GM12878 (cell line): ENCODE data around the gene PPHLN1. TPM values are rescaled to one million over a fixed set of nuclear protein-coding genes. Genes with fewer than 3 reads are reported as not detected.

Experiments used
- ATAC-seq: fragments of 200-7000 bp; cut with Tn5 transposase; 3 replicates; pipeline ENCODE4 v1.9.1; 2020; ENCODE audit warnings: mild to moderate bottlenecking, moderate library complexity
- BruUV-seq: library from RNA; stranded (reverse); fragments of 400-500 nt; replicated peaks from 2 replicates; lab custom pipeline; 2021; lab: Mats Ljungman, UMichigan
- CTCF ChIA-PET: fragments of 300-600 bp; sonication (Branson Sonifier 250); formaldehyde crosslinking; extraction: SDS; loops from one replicate; lab custom pipeline; 2021; ENCODE audit warnings: inconsistent platforms; lab: Yijun Ruan, JAX
- POLR2A ChIA-PET: fragments of 350-600 bp; formaldehyde crosslinking; extraction: SDS; loops from one replicate; lab custom pipeline; 2021; ENCODE audit warnings: inconsistent platforms; lab: Charles Lee
- RAD21 ChIA-PET: fragments of 300-600 bp; sonication (Branson Sonifier 250); formaldehyde crosslinking; loops from one replicate; lab custom pipeline; 2023; ENCODE audit warnings: antibody characterized with exemption; ENCODE audit not compliant: unreplicated experiment; lab: Charles Lee
- SMC1A ChIA-PET: fragments of 300-600 bp; sonication (Branson Sonifier 250); formaldehyde crosslinking; loops from one replicate; lab custom pipeline; 2023; ENCODE audit not compliant: unreplicated experiment, uncharacterized antibody; lab: Charles Lee
- DNase-seq: peaks from one replicate; pipeline ENCODE4 v3.0.0-alpha.2; 2011; ENCODE audit warnings: low read depth, low spot score
- FAIRE-seq: peaks from 3 replicates; lab custom pipeline; 2011; peaks lifted over from hg19 to GRCh38; lab: Jason Lieb, UNC
- H2AFZ ChIP-seq: 2 replicates; pipeline ENCODE4 v1.6.0; 2011; ENCODE audit warnings: low read depth, low read length, control low read depth; ENCODE audit not compliant: control insufficient read depth
- H3K27ac ChIP-seq: 2 replicates; pipeline ENCODE4 v1.5.1; 2011; ENCODE audit warnings: control low read depth; ENCODE audit not compliant: control insufficient read depth, insufficient read depth
- H3K27me3 ChIP-seq, 2 experiments: replicated peaks in 1 of 2; 2 replicates each; pipeline versions ENCODE4 v1.6.0 to v1.6.1; 2011; ENCODE audit warnings: low read length in 1 of 2; ENCODE audit not compliant: control insufficient read depth in 2 of 2, insufficient read depth in 2 of 2
- H3K36me3 ChIP-seq, 2 experiments: 2 replicates each; pipeline ENCODE4 v1.5.1; 2011; ENCODE audit warnings: low read length in 1 of 2; ENCODE audit not compliant: control insufficient read depth in 2 of 2, insufficient read depth in 2 of 2
- H3K4me1 ChIP-seq: 2 replicates; pipeline ENCODE4 v1.6.1; 2011; ENCODE audit warnings: mild to moderate bottlenecking, low read length, moderate library complexity, mixed read lengths; ENCODE audit not compliant: control insufficient read depth, insufficient read depth
- H3K4me2 ChIP-seq: 2 replicates; pipeline ENCODE4 v1.6.0; 2011; ENCODE audit warnings: control low read depth; ENCODE audit not compliant: control insufficient read depth, insufficient read depth
- H3K4me3 ChIP-seq: fragments of 200-600 bp; sonication (generic); 2 replicates; pipeline ENCODE4 v1.5.1; 2016
- H3K79me2 ChIP-seq: 2 replicates; pipeline ENCODE4 v1.6.0; 2011; ENCODE audit warnings: low read length; ENCODE audit not compliant: control insufficient read depth, insufficient read depth
- H3K9ac ChIP-seq: 2 replicates; pipeline ENCODE4 v1.8.0; 2011; ENCODE audit warnings: low read length, control low read depth, mixed read lengths; ENCODE audit not compliant: control insufficient read depth, insufficient read depth
- H3K9me3 ChIP-seq: replicated peaks from 3 replicates; pipeline ENCODE4 v1.5.1; 2011; ENCODE audit warnings: mild to moderate bottlenecking, low read length; ENCODE audit not compliant: control insufficient read depth, insufficient read depth
- H4K20me1 ChIP-seq: 2 replicates; pipeline ENCODE4 v1.6.0; 2011; ENCODE audit not compliant: control insufficient read depth, insufficient read depth
- BCLAF1 ChIP-seq: fragments of 450-650 bp; IDR thresholded peaks from 2 replicates; pipeline ENCODE4 v1.6.1; 2017; ENCODE audit warnings: antibody characterized with exemption, mild to moderate bottlenecking, moderate library complexity
- BRCA1 ChIP-seq: IDR thresholded peaks from 2 replicates; pipeline ENCODE4 v1.6.1; 2011; ENCODE audit warnings: low read depth, low read length, improper control_type of control experiment
- CHD4 ChIP-seq: fragments of 200-600 bp; sonication (generic); IDR thresholded peaks from 2 replicates; pipeline ENCODE4 v1.6.1; 2016; ENCODE audit warnings: mild to moderate bottlenecking
- E2F4 ChIP-seq: IDR thresholded peaks from 2 replicates; pipeline ENCODE4 v1.6.1; 2012; ENCODE audit warnings: low read depth, low read length, improper control_type of control experiment
- ELK1 ChIP-seq: IDR thresholded peaks from 2 replicates; pipeline ENCODE4 v1.6.1; 2012; ENCODE audit warnings: low read depth, low read length, improper control_type of control experiment
- FOS ChIP-seq: IDR thresholded peaks from 3 replicates; pipeline ENCODE4 v1.6.1; 2011; ENCODE audit warnings: borderline replicate concordance; ENCODE audit not compliant: insufficient read length; ENCODE audit errors: extremely low read depth
- FOXM1 ChIP-seq: IDR thresholded peaks from 2 replicates; pipeline ENCODE4 v1.6.1; 2012; ENCODE audit warnings: low read depth, mild to moderate bottlenecking, inconsistent platforms, low read length, moderate library complexity
- IKZF1 ChIP-seq: fragments of 450-650 bp; conservative IDR thresholded peaks from 2 replicates; pipeline ENCODE4 v1.6.1; 2017; ENCODE audit warnings: antibody characterized with exemption, mild to moderate bottlenecking
- IKZF2 ChIP-seq, 2 experiments: fragments of 450-650 bp; IDR thresholded peaks; 2 replicates each; pipeline ENCODE4 v1.6.1; 2017; ENCODE audit warnings: mild to moderate bottlenecking in 2 of 2, moderate library complexity in 2 of 2
- MYC ChIP-seq: IDR thresholded peaks from 2 replicates; pipeline ENCODE4 v1.6.1; 2011; ENCODE audit warnings: mild to moderate bottlenecking, low read length, moderate library complexity, inconsistent platforms; ENCODE audit not compliant: insufficient read depth, insufficient replicate concordance, insufficient read length, severe bottlenecking
- RAD51 ChIP-seq: fragments of 450-650 bp; IDR thresholded peaks from 2 replicates; pipeline ENCODE4 v1.6.1; 2016; ENCODE audit warnings: moderate library complexity, mild to moderate bottlenecking, inconsistent platforms
- RB1 ChIP-seq: fragments of 450-650 bp; formaldehyde crosslinking; IDR thresholded peaks from 2 replicates; pipeline ENCODE4 v1.6.1; 2017; ENCODE audit warnings: mild to moderate bottlenecking, borderline replicate concordance
- RELA ChIP-seq: fragments of 450-650 bp; IDR thresholded peaks from 2 replicates; pipeline ENCODE4 v1.8.0; 2014; ENCODE audit warnings: borderline replicate concordance; ENCODE audit not compliant: partially characterized antibody
- RUNX3 ChIP-seq: IDR thresholded peaks from 2 replicates; pipeline ENCODE4 v1.6.1; 2012; ENCODE audit warnings: low read length, inconsistent platforms
- SP1 ChIP-seq: IDR thresholded peaks from one replicate; pipeline ENCODE4 v1.6.1; 2011; ENCODE audit warnings: low read depth, low read length
- SREBF1 ChIP-seq: IDR thresholded peaks from 2 replicates; pipeline ENCODE4 v1.6.1; 2012; ENCODE audit warnings: mild to moderate bottlenecking, low read length
- SRF ChIP-seq, 2 experiments: IDR thresholded peaks; 2 replicates each; pipeline ENCODE4 v1.6.1; 2011; ENCODE audit warnings: low read depth in 2 of 2, low read length in 2 of 2, mild to moderate bottlenecking in 1 of 2, moderate library complexity in 1 of 2
- STAT3 ChIP-seq: IDR thresholded peaks from 2 replicates; pipeline ENCODE4 v1.6.1; 2011; ENCODE audit warnings: low read depth, low read length, improper control_type of control experiment
- YBX1 ChIP-seq: fragments of 450-650 bp; IDR thresholded peaks from 2 replicates; pipeline ENCODE4 v1.6.1; 2016; ENCODE audit warnings: antibody characterized with exemption
- ZZZ3 ChIP-seq: IDR thresholded peaks from 2 replicates; pipeline ENCODE4 v1.6.1; 2011; ENCODE audit warnings: low read depth; ENCODE audit not compliant: control insufficient read depth, insufficient read length
- WGBS: methylation state at CpG from one replicate; pipeline ENCODE4 v1.1.6; 2016; ENCODE audit warnings: low lambda C conversion rate; ENCODE audit not compliant: insufficient replicate concordance, insufficient coverage; ENCODE audit errors: missing lambda C conversion rate; 5-methylcytosine and 5-hydroxymethylcytosine counted together
- in situ Hi-C: fragments of 300-500 bp; cut with MboI; formaldehyde crosslinking; loops from 9 replicates; pipeline ENCODE4 v1.14.3; 2018; ENCODE audit warnings: mixed read lengths
- intact Hi-C: fragments of 100-400 bp; cut with micrococcal nuclease; formaldehyde crosslinking; loops from one replicate; pipeline ENCODE4 v1.14.2; 2022; ENCODE audit not compliant: unreplicated experiment
- polyA plus RNA-seq, 11 experiments: library from polyadenylated mRNA; depleted of rRNA in 4 of 11; unstranded in 6 of 11; stranded (reverse) in 5 of 11; fragments of >200 nt; fragmentation: Nextera tagmentation in 4 of 11; fragmentation: Illumina TruSeq in 1 of 11; extraction: Ambion mirVana in 4 of 11; extraction: Trizol in 1 of 11; gene quantifications; 1 replicate in 1 of 11; 2 replicates in 10 of 11; pipeline versions ENCODE4 v1.2.1 to v1.2.3, GENCODE V29; 2011 to 2016; ENCODE audit warnings: inconsistent platforms in 2 of 11, missing spikeins in 2 of 11, low read depth in 1 of 11
- total RNA-seq, 4 experiments: library from RNA; depleted of rRNA in 3 of 4; stranded (reverse); fragments of >200 nt in 3 of 4; fragmentation: Illumina TruSeq in 1 of 4; extraction: Trizol in 1 of 4; gene quantifications; 2 replicates each; pipeline versions ENCODE4 v1.2.1 to v1.2.3, GENCODE V29; 2013 to 2021

Gene PPHLN1
- total and polyA plus RNA-seq, 10 of the 15 experiments (the other 5 are each of a cell fraction or from before 2014, with no cell fraction given), result 73.6 to 117 (median 92.1) TPM

GRCh38 chr12:42382013-42382696 is 56.2 kb downstream of the PPHLN1 start:
- CTCF ChIA-PET, result interaction anchor here (0.7 to 9.3 kb wide), 5 partner anchors 8 to 357 kb away, joined by 3 to 80 read pairs (median 4); no protein-coding TSS in a partner anchor
- no peak for FAIRE-seq
- BruUV-seq, result no TSS peak
- intact Hi-C loops (no loop called here), in situ Hi-C loops (no loop called here)
- no peak overlapping the region for H3K4me2 ChIP-seq
- H3K9ac ChIP-seq, result no peak overlapping the region
- H3K27ac ChIP-seq, result no peak overlapping the region
- no peak for DNase-seq
- no peaks in the 10 kb centered on the region for H4K20me1 ChIP-seq
- SMC1A ChIA-PET, result interaction anchor here (1.3 to 2.8 kb wide), 4 partner anchors 10 to 33 kb away, joined by 3 to 14 read pairs (median 6); no protein-coding TSS in a partner anchor
- ATAC-seq, result no peak
- TF ChIP-seq SRF (IDR thresholded peaks at IDR 0.05; ENCODE audit: low read depth in 2 of 2, low read length in 2 of 2), result no peak
- TF ChIP-seq E2F4, result no peak
- TF ChIP-seq IKZF2 (IDR thresholded peaks at IDR 0.05), result no peak
- no peak for TF ChIP-seq IKZF1
- TF ChIP-seq SP1, result no peak
- TF ChIP-seq BRCA1, result no peak
- no peak for TF ChIP-seq BCLAF1
- TF ChIP-seq RAD51, result no peak
- no peak for TF ChIP-seq FOXM1
- TF ChIP-seq ELK1, result no peak
- TF ChIP-seq RB1, result no peak
- no peak for TF ChIP-seq MYC
- TF ChIP-seq FOS, result no peak
- no peak for TF ChIP-seq RUNX3
- no peak for TF ChIP-seq STAT3
- TF ChIP-seq YBX1, result no peak
- TF ChIP-seq RELA, result no peak
- TF ChIP-seq SREBF1, result no peak
- no peak for TF ChIP-seq ZZZ3
- TF ChIP-seq CHD4, result no peak
- RAD21 ChIA-PET, result interaction anchor here (0.7 kb wide), 1 partner anchor 8 kb away, joined by 3 read pairs; no protein-coding TSS in a partner anchor
- H3K79me2 ChIP-seq, result no peaks in the 10 kb centered on the region
- H2AFZ ChIP-seq, result no peak overlapping the region
- POLR2A ChIA-PET, result interaction anchor here (0.5 kb wide), 1 partner anchor 15 kb away, joined by 4 read pairs; no protein-coding TSS in a partner anchor
- no peak overlapping the region for H3K4me3 ChIP-seq
- no peaks in the 10 kb centered on the region for H3K27me3 ChIP-seq
- H3K4me1 ChIP-seq, result no peaks in the 10 kb centered on the region
- 83% methylated on average over 2 of the region's 2 CpGs for WGBS
- no peaks in the 10 kb centered on the region for H3K9me3 ChIP-seq
- H3K36me3 ChIP-seq, result no peaks in the 10 kb centered on the region; a peak in 2 of 4 replicates
